GM12878 (cell line): Measurements from ENCODE around the gene TTYH3. TPM values are rescaled to one million over a fixed set of nuclear protein-coding genes. Genes with fewer than 3 reads are reported as not detected.

Experiments used
- ATAC-seq: fragments of 200-7000 bp; cut with Tn5 transposase; 3 replicates; pipeline ENCODE4 v1.9.1; 2020; ENCODE audit warnings: mild to moderate bottlenecking, moderate library complexity
- BruUV-seq: library from RNA; stranded (reverse); fragments of 400-500 nt; replicated peaks from 2 replicates; lab custom pipeline; 2021; lab: Mats Ljungman, UMichigan
- CTCF ChIA-PET: fragments of 300-600 bp; sonication (Branson Sonifier 250); formaldehyde crosslinking; extraction: SDS; loops from one replicate; lab custom pipeline; 2021; ENCODE audit warnings: inconsistent platforms; lab: Yijun Ruan, JAX
- POLR2A ChIA-PET: fragments of 350-600 bp; formaldehyde crosslinking; extraction: SDS; loops from one replicate; lab custom pipeline; 2021; ENCODE audit warnings: inconsistent platforms; lab: Charles Lee
- RAD21 ChIA-PET: fragments of 300-600 bp; sonication (Branson Sonifier 250); formaldehyde crosslinking; loops from one replicate; lab custom pipeline; 2023; ENCODE audit warnings: antibody characterized with exemption; ENCODE audit not compliant: unreplicated experiment; lab: Charles Lee
- SMC1A ChIA-PET: fragments of 300-600 bp; sonication (Branson Sonifier 250); formaldehyde crosslinking; loops from one replicate; lab custom pipeline; 2023; ENCODE audit not compliant: unreplicated experiment, uncharacterized antibody; lab: Charles Lee
- DNase-seq: peaks from one replicate; pipeline ENCODE4 v3.0.0-alpha.2; 2011; ENCODE audit warnings: low read depth, low spot score
- FAIRE-seq: peaks from 3 replicates; lab custom pipeline; 2011; peaks lifted over from hg19 to GRCh38; lab: Jason Lieb, UNC
- H2AFZ ChIP-seq: 2 replicates; pipeline ENCODE4 v1.6.0; 2011; ENCODE audit warnings: low read depth, low read length, control low read depth; ENCODE audit not compliant: control insufficient read depth
- H3K27ac ChIP-seq: 2 replicates; pipeline ENCODE4 v1.5.1; 2011; ENCODE audit warnings: control low read depth; ENCODE audit not compliant: control insufficient read depth, insufficient read depth
- H3K27me3 ChIP-seq, 2 experiments: replicated peaks in 1 of 2; 2 replicates each; pipeline versions ENCODE4 v1.6.0 to v1.6.1; 2011; ENCODE audit warnings: low read length in 1 of 2; ENCODE audit not compliant: control insufficient read depth in 2 of 2, insufficient read depth in 2 of 2
- H3K36me3 ChIP-seq, 2 experiments: 2 replicates each; pipeline ENCODE4 v1.5.1; 2011; ENCODE audit warnings: low read length in 1 of 2; ENCODE audit not compliant: control insufficient read depth in 2 of 2, insufficient read depth in 2 of 2
- H3K4me1 ChIP-seq: 2 replicates; pipeline ENCODE4 v1.6.1; 2011; ENCODE audit warnings: mild to moderate bottlenecking, low read length, moderate library complexity, mixed read lengths; ENCODE audit not compliant: control insufficient read depth, insufficient read depth
- H3K4me2 ChIP-seq: 2 replicates; pipeline ENCODE4 v1.6.0; 2011; ENCODE audit warnings: control low read depth; ENCODE audit not compliant: control insufficient read depth, insufficient read depth
- H3K4me3 ChIP-seq: fragments of 200-600 bp; sonication (generic); 2 replicates; pipeline ENCODE4 v1.5.1; 2016
- H3K79me2 ChIP-seq: 2 replicates; pipeline ENCODE4 v1.6.0; 2011; ENCODE audit warnings: low read length; ENCODE audit not compliant: control insufficient read depth, insufficient read depth
- H3K9ac ChIP-seq: 2 replicates; pipeline ENCODE4 v1.8.0; 2011; ENCODE audit warnings: low read length, control low read depth, mixed read lengths; ENCODE audit not compliant: control insufficient read depth, insufficient read depth
- H3K9me3 ChIP-seq: replicated peaks from 3 replicates; pipeline ENCODE4 v1.5.1; 2011; ENCODE audit warnings: mild to moderate bottlenecking, low read length; ENCODE audit not compliant: control insufficient read depth, insufficient read depth
- H4K20me1 ChIP-seq: 2 replicates; pipeline ENCODE4 v1.6.0; 2011; ENCODE audit not compliant: control insufficient read depth, insufficient read depth
- CHD1 ChIP-seq: IDR thresholded peaks from 2 replicates; pipeline ENCODE4 v1.6.1; 2012; ENCODE audit warnings: low read depth, low read length, improper control_type of control experiment
- CREB1 ChIP-seq: IDR thresholded peaks from 2 replicates; pipeline ENCODE4 v1.6.1; 2012; ENCODE audit warnings: low read depth, mild to moderate bottlenecking, inconsistent platforms
- E2F8 ChIP-seq: fragments of 450-650 bp; IDR thresholded peaks from 2 replicates; pipeline ENCODE4 v1.6.1; 2018; ENCODE audit warnings: mild to moderate bottlenecking, low read depth, moderate library complexity; ENCODE audit not compliant: partially characterized antibody
- EED ChIP-seq: sonication (generic); IDR thresholded peaks from 2 replicates; pipeline ENCODE4 v1.6.1; 2016; ENCODE audit warnings: antibody characterized with exemption, low read depth
- EZH2 ChIP-seq: IDR thresholded peaks from 2 replicates; pipeline ENCODE4 v1.6.1; 2012; ENCODE audit warnings: low read depth, mild to moderate bottlenecking, control low read depth, inconsistent platforms, low read length, borderline replicate concordance; ENCODE audit not compliant: control insufficient read depth
- HDAC6 ChIP-seq: fragments of 200-600 bp; sonication (generic); IDR thresholded peaks from one replicate; pipeline ENCODE4 v1.8.0; 2017; ENCODE audit warnings: antibody characterized with exemption; ENCODE audit not compliant: unreplicated experiment
- MLLT1 ChIP-seq: fragments of 450-650 bp; IDR thresholded peaks from 2 replicates; pipeline ENCODE4 v1.6.1; 2016; ENCODE audit warnings: mild to moderate bottlenecking
- MYC ChIP-seq: IDR thresholded peaks from 2 replicates; pipeline ENCODE4 v1.6.1; 2011; ENCODE audit warnings: mild to moderate bottlenecking, low read length, moderate library complexity, inconsistent platforms; ENCODE audit not compliant: insufficient read depth, insufficient replicate concordance, insufficient read length, severe bottlenecking
- NFXL1 ChIP-seq: fragments of 450-650 bp; IDR thresholded peaks from 2 replicates; pipeline ENCODE4 v1.6.1; 2017; ENCODE audit warnings: antibody characterized with exemption, mild to moderate bottlenecking, borderline replicate concordance
- ZNF622 ChIP-seq: fragments of 450-650 bp; IDR thresholded peaks from 2 replicates; pipeline ENCODE4 v1.6.1; 2017; ENCODE audit warnings: mild to moderate bottlenecking, inconsistent platforms
- WGBS: methylation state at CpG from one replicate; pipeline ENCODE4 v1.1.6; 2016; ENCODE audit warnings: low lambda C conversion rate; ENCODE audit not compliant: insufficient replicate concordance, insufficient coverage; ENCODE audit errors: missing lambda C conversion rate; 5-methylcytosine and 5-hydroxymethylcytosine counted together
- in situ Hi-C: fragments of 300-500 bp; cut with MboI; formaldehyde crosslinking; loops from 9 replicates; pipeline ENCODE4 v1.14.3; 2018; ENCODE audit warnings: mixed read lengths
- intact Hi-C: fragments of 100-400 bp; cut with micrococcal nuclease; formaldehyde crosslinking; loops from one replicate; pipeline ENCODE4 v1.14.2; 2022; ENCODE audit not compliant: unreplicated experiment
- polyA plus RNA-seq, 11 experiments: library from polyadenylated mRNA; depleted of rRNA in 4 of 11; unstranded in 6 of 11; stranded (reverse) in 5 of 11; fragments of >200 nt; fragmentation: Nextera tagmentation in 4 of 11; fragmentation: Illumina TruSeq in 1 of 11; extraction: Ambion mirVana in 4 of 11; extraction: Trizol in 1 of 11; gene quantifications; 1 replicate in 1 of 11; 2 replicates in 10 of 11; pipeline versions ENCODE4 v1.2.1 to v1.2.3, GENCODE V29; 2011 to 2016; ENCODE audit warnings: inconsistent platforms in 2 of 11, missing spikeins in 2 of 11, low read depth in 1 of 11
- total RNA-seq, 4 experiments: library from RNA; depleted of rRNA in 3 of 4; stranded (reverse); fragments of >200 nt in 3 of 4; fragmentation: Illumina TruSeq in 1 of 4; extraction: Trizol in 1 of 4; gene quantifications; 2 replicates each; pipeline versions ENCODE4 v1.2.1 to v1.2.3, GENCODE V29; 2013 to 2021
- TF ChIP-seq, protein P1 (sequence below): IDR thresholded peaks from 2 replicates; pipeline ENCODE4 v1.6.1; 2012; ENCODE audit warnings: improper control_type of control experiment, low read depth, low read length; ENCODE audit not compliant: insufficient replicate concordance

Gene TTYH3
- total and polyA plus RNA-seq, 10 of the 15 experiments (the other 5 are each of a cell fraction or from before 2014, with no cell fraction given), result 0.79 to 71.4 (median 10.5) TPM

GRCh38 chr7:2670171-2670570 lies 38.4 kb downstream of the TTYH3 start (continued):
- TF ChIP-seq, protein P1, sequence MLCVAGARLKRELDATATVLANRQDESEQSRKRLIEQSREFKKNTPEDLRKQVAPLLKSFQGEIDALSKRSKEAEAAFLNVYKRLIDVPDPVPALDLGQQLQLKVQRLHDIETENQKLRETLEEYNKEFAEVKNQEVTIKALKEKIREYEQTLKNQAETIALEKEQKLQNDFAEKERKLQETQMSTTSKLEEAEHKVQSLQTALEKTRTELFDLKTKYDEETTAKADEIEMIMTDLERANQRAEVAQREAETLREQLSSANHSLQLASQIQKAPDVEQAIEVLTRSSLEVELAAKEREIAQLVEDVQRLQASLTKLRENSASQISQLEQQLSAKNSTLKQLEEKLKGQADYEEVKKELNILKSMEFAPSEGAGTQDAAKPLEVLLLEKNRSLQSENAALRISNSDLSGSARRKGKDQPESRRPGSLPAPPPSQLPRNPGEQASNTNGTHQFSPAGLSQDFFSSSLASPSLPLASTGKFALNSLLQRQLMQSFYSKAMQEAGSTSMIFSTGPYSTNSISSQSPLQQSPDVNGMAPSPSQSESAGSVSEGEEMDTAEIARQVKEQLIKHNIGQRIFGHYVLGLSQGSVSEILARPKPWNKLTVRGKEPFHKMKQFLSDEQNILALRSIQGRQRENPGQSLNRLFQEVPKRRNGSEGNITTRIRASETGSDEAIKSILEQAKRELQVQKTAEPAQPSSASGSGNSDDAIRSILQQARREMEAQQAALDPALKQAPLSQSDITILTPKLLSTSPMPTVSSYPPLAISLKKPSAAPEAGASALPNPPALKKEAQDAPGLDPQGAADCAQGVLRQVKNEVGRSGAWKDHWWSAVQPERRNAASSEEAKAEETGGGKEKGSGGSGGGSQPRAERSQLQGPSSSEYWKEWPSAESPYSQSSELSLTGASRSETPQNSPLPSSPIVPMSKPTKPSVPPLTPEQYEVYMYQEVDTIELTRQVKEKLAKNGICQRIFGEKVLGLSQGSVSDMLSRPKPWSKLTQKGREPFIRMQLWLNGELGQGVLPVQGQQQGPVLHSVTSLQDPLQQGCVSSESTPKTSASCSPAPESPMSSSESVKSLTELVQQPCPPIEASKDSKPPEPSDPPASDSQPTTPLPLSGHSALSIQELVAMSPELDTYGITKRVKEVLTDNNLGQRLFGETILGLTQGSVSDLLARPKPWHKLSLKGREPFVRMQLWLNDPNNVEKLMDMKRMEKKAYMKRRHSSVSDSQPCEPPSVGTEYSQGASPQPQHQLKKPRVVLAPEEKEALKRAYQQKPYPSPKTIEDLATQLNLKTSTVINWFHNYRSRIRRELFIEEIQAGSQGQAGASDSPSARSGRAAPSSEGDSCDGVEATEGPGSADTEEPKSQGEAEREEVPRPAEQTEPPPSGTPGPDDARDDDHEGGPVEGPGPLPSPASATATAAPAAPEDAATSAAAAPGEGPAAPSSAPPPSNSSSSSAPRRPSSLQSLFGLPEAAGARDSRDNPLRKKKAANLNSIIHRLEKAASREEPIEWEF, result no peak
- TF ChIP-seq MYC (no peak), CREB1 (no peak), EED (no peak)
- TF ChIP-seq, all 136 proteins: peak for 0

DNA sequence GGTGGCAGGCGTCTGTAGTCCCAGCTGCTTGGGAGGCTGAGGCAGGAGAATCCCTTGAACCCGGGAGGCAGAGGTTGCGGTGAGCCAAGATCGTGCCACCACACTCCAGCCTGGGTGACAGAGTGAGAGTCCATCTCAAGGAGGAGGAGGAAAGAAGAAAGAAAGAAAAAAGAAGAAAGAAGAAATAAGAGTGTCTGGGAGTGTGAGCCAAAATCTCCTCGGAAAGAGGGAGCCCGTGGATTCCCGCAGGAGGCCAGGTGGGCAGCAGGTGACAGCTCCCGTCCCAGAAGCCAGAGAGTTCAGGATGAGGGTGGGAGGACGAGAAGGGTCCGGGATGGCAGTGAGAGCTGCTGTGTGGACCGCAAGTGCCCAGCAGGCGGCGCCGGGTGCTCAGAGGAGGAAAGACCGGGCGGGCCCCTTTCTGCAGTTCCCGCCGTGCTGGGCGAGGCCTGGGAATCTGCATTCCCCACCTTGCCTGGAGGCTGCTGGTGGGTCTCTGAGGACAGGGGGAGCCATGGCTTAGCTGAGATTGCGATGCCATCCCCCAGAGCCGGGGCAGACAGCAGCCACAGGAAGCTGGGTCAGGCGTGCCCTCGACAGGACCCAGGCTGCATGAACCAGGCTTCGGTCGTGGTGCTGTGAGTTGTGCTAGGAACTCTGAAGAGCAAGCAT lies 39.1 kb downstream of the TTYH3 start:
- peak; percentile 97 for ATAC-seq
- Histone ChIP-seq H2AFZ (no peak overlapping the region), H3K4me1 (peaks cover 4% of the 10 kb centered on the region; the same call in 1 of the 2 replicates), H4K20me1 (no peaks in the 10 kb centered on the region), H3K27ac (no peak overlapping the region), H3K4me2 (0 out of 2 replicates have a peak overlapping the region, but pooled peaks have one; percentile 33), H3K9me3 (no peaks in the 10 kb centered on the region; the same call in 2 of the 3 replicates), H3K79me2 (no peaks in the 10 kb centered on the region), H3K9ac (no peak overlapping the region), H3K36me3 (no peaks in the 10 kb centered on the region), H3K4me3 (no peak overlapping the region), H3K27me3 (no peaks in the 10 kb centered on the region)
- ChIA-PET POLR2A (interaction anchor here (0.6 to 1.8 kb wide), 2 partner anchors 39 to 195 kb away, joined by 5 to 18 read pairs; no protein-coding TSS in a partner anchor), RAD21 (interaction anchor here (0.9 to 6.8 kb wide), 15 partner anchors 10 to 220 kb away, joined by 3 to 89 read pairs (median 5); no protein-coding TSS in a partner anchor), CTCF (interaction anchor here (0.7 to 6.3 kb wide), 26 partner anchors 11 to 490 kb away, joined by 3 to 154 read pairs (median 4); no protein-coding TSS in a partner anchor), SMC1A (interaction anchor here (0.6 to 6.3 kb wide), 10 partner anchors 11 to 194 kb away, joined by 3 to 113 read pairs (median 4); no protein-coding TSS in a partner anchor)
- in situ Hi-C loops, result no loop called here
- FAIRE-seq, result no peak
- intact Hi-C loops, result loop anchor here (1.0 to 5.0 kb wide), 2 partner anchors 38 to 104 kb away; no protein-coding TSS in a partner anchor
- BruUV-seq, result no TSS peak
- WGBS, result 28% methylated on average over 19 of the region's 25 CpGs
- DNase-seq, result no peak
- TF ChIP-seq MLLT1 (0 out of 2 replicates have a peak, but pooled peaks have one; percentile 41), HDAC6 (no peak), EZH2 (no peak), E2F8 (peak; percentile 66), NFXL1 (no peak), ZNF622 (no peak), CHD1 (no peak)
